BE2C (cell line): ENCODE measurements around the gene PCNT.
"Not testable (repeated sequence)": the region's sequence is repeated elsewhere in the genome, so short reads cannot be mapped to it uniquely, and the experiment has no call there.

Experiments
- DNase-seq: peaks from one replicate; pipeline ENCODE4 v3.0.0-alpha.2; 2020
- H3K27me3 ChIP-seq: fragments of 250-450 bp; sonication (Bioruptor Pico); 2 replicates; pipeline ENCODE4 v1.5.1; 2020; ENCODE audit warnings: mild to moderate bottlenecking
- H3K36me3 ChIP-seq: fragments of 250-450 bp; sonication (Bioruptor Pico); 2 replicates; pipeline ENCODE4 v1.5.1; 2020; ENCODE audit warnings: mild to moderate bottlenecking
- H3K4me1 ChIP-seq: fragments of 250-450 bp; sonication (Bioruptor Pico); 2 replicates; pipeline ENCODE4 v1.5.1; 2020
- H3K4me3 ChIP-seq: 2 replicates; pipeline ENCODE4 v1.5.1; 2011; ENCODE audit warnings: low read depth, low read length
- H3K9me3 ChIP-seq: fragments of 250-450 bp; sonication (Bioruptor Pico); 2 replicates; pipeline ENCODE4 v1.5.1; 2020
- TF ChIP-seq, protein P1 (sequence below): IDR thresholded peaks from 2 replicates; pipeline ENCODE4 v1.5.1; 2012; ENCODE audit warnings: mild to moderate bottlenecking, low read depth, low read length

PCNT gene

DNA sequence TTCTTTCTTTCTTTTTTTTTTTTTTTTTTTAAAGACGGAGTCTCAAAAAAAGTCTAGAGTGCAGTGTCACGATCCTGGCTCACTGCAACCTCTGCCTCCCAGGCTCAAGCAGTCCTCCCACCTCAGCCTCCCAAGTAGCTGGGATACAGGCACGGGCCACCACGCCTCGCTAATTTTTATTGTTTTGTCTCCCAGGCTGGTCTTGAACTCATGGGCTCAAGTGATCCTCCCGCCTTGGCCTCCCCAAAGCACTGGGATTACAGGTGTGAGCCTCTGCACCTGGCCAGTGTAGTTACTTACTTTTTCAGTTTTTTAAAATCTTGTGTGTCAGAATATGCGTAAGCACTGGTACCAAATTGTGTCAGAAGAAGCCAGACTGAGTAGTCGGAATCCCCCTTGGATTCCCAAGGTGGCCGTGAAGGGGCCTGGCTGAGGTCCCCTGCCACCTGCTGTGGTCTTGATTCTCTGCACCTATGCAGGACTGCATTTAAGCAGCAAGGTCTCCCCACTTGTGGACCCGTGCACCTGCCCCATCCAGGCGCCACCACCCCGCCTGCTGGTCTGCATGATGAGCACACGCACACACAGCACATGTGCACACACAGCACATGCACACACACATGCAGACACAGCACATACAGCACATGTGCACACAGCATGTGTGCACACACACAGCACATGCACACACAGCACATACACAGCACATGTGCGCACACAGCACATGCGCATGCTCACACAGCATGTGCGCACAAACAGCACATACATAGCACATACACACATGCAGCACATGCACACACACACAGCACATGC, 47.5 kb downstream of the PCNT start:
- Histone ChIP-seq H3K4me1 (no peaks in the 10 kb centered on the region), H3K36me3 (peaks cover 27% of the 10 kb centered on the region), H3K27me3 (no peaks in the 10 kb centered on the region), H3K4me3 (no peak overlapping the region), H3K9me3 (no peaks in the 10 kb centered on the region)
- DNase-seq = no peak
- TF ChIP-seq, protein P1, sequence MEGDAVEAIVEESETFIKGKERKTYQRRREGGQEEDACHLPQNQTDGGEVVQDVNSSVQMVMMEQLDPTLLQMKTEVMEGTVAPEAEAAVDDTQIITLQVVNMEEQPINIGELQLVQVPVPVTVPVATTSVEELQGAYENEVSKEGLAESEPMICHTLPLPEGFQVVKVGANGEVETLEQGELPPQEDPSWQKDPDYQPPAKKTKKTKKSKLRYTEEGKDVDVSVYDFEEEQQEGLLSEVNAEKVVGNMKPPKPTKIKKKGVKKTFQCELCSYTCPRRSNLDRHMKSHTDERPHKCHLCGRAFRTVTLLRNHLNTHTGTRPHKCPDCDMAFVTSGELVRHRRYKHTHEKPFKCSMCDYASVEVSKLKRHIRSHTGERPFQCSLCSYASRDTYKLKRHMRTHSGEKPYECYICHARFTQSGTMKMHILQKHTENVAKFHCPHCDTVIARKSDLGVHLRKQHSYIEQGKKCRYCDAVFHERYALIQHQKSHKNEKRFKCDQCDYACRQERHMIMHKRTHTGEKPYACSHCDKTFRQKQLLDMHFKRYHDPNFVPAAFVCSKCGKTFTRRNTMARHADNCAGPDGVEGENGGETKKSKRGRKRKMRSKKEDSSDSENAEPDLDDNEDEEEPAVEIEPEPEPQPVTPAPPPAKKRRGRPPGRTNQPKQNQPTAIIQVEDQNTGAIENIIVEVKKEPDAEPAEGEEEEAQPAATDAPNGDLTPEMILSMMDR = no peak

DNA sequence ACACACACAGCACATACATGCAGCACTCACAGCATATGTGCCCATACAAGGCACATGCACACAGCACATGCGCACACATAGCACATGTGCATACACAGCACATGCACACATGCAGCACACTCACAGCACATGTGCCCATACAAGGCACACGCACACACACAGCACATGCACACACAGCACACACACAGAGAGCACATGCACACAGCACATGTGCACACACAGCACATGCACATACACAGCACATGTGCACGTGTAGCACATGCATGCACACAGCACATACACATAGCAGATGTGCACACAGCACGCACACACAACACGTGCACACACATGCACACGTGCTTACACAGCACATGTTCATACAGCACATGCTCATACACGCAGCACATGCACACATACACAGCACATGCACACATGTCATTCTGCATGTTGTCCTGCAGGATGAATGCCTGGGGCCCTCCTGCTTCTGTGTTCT, 48.1 kb downstream of the PCNT start:
- H3K27me3 ChIP-seq = no peaks in the 10 kb centered on the region
- no peak overlapping the region for H3K4me3 ChIP-seq
- TF ChIP-seq, protein P1 = no peak
- no peaks in the 10 kb centered on the region for H3K9me3 ChIP-seq
- H3K36me3 ChIP-seq = peaks cover 25% of the 10 kb centered on the region
- no peaks in the 10 kb centered on the region for H3K4me1 ChIP-seq
- DNase-seq = no peak

DNA sequence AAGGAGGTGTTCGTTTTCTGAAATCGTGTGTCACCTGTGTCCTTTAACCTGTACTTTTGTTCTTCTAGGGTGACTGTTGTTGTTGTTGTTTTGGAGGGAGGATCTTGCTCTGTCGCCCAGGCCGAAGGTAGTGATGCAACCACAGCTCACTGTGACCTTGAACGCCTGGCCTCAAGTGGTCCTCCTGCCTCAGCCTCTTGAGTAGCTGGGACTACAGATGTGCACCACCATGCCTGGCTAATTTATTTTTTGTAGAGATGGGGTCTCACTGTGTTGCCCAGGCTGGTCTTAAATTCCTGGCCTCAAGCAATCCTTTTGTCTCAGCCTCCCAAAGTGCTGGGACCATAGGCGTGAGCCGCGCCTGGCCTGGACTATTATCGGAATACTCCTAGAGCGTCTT, 49.0 kb downstream of the PCNT start:
- not testable (repeated sequence) for DNase-seq, H3K27me3 ChIP-seq, H3K4me1 ChIP-seq, H3K4me3 ChIP-seq, H3K9me3 ChIP-seq
- peaks cover 17% of the 10 kb centered on the region for H3K36me3 ChIP-seq

DNA sequence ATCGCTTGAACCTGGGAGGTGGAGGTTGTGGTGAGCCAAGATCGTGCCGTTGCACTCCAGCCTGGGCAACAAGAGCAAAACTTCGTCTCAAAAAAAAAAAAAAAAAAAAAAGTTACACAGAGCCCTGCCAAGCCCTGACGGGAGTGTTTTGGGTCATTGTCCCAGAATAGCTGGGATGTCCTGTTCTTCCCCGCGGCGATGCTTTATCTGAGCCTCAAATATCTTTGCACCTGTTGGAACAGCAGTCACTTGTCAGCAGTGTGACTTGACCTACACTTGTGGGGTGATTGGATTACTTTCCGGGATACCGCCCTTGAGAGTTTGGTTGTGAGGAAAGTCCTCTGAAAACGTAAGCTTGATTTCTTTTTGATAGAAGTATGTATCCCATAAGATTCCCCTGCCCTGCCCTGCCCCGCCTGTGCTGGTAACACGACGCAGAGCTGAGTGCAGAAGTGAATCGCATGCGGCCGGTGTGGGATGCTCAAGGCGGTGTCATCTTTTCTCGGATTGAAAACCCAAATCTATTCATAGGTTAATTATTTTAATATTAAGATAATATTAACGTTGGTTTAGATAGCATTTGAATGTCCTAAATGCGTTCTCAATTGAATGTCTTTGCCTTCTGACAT, 50.9 kb downstream of the PCNT start:
- H3K9me3 ChIP-seq = no peaks in the 10 kb centered on the region
- no peaks in the 10 kb centered on the region for H3K27me3 ChIP-seq
- H3K4me1 ChIP-seq = no peaks in the 10 kb centered on the region
- no peak overlapping the region for H3K4me3 ChIP-seq
- peaks cover 22% of the 10 kb centered on the region for H3K36me3 ChIP-seq
- no peak for DNase-seq
- TF ChIP-seq, protein P1 = no peak

DNA sequence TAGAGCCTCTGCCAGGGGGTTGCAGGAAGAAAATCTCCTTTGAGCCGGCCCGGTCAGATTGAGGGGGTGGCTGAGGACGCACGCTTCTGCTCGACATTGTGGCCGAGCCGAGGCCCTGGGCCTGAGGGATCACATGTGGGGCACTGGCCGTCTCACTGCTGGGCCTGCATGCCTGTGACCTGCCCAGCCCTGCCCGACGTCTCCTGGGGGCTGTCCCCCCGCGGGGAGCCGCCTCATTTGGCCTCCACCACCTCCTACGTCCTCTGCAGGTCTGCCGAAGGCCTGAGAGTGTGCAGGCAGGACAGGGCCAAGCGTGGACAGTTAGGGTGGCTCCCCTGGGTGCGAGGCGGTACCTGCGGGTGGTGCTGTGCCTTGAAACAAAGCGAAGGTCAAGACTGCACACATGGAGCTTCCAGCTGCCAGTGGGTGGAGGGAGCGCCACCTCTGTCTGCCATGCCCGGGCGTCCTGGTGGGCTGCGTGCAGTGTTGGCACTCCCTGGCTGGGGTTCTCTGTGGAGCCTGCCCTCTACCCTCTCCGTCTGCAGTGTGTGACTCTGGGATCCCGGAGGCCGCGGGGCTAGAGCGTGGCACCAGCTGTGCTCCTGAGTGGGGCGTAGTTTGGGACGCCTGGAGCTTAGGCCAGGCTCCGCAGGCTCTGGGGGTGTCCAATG, 51.7 kb downstream of the PCNT start:
- Histone ChIP-seq H3K4me3 (no peak overlapping the region), H3K4me1 (no peaks in the 10 kb centered on the region), H3K27me3 (no peaks in the 10 kb centered on the region), H3K9me3 (no peaks in the 10 kb centered on the region), H3K36me3 (peaks cover 22% of the 10 kb centered on the region)
- TF ChIP-seq, protein P1 = no peak
- no peak for DNase-seq

DNA sequence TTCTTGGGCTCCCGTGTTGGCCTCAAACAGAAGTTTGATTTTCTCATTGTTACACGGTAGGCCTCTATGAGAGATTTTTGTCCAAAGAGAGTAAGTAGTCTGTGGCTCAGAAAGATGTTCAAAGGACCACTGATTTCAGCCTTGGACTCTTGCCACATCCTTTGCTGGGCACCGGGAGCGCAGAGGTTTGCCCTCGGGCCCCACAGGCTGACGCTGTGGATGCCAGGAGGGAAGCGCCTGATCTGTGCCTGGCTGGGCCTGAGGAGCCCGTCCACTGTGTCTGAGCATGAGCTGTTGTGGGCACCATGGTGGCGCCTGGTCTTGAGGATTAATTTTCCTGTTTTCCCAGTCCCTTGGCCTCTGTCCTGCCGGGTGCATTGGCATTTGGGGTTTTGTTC, 52.3 kb downstream of the PCNT start:
- TF ChIP-seq, protein P1 = no peak
- DNase-seq = no peak
- H3K36me3 ChIP-seq = peaks cover 21% of the 10 kb centered on the region
- no peaks in the 10 kb centered on the region for H3K4me1 ChIP-seq
- H3K4me3 ChIP-seq = no peak overlapping the region
- no peaks in the 10 kb centered on the region for H3K27me3 ChIP-seq
- no peaks in the 10 kb centered on the region for H3K9me3 ChIP-seq
